Hematopoietic multipotent progenitor cell treated with erythropoietin and hydrocortisone succinate and interleukin-3 and kit ligand, for 4 days (in vitro differentiated cells): Measurements from ENCODE around the gene ARL3.
"Not testable (repeated sequence)": the region's sequence is repeated elsewhere in the genome, so short reads cannot be mapped to it uniquely, and the experiment has no call there.

Experiments used
- DNase-seq: peaks from one replicate; pipeline ENCODE4 v3.0.0-alpha.2; 2015

Gene ARL3

GRCh38 chr10:102701796-102702195 is 12.4 kb downstream of the ARL3 start:
- DNase-seq, result no peak

- no peak for DNase-seq
Observed at GRCh38 chr10:102701272-102701671, 12.9 kb downstream of the ARL3 start.

GRCh38 chr10:102698894-102699293 is 15.3 kb downstream of the ARL3 start:
- DNase-seq, result no peak

GRCh38 chr10:102696736-102697135 is 17.5 kb downstream of the ARL3 start:
- DNase-seq, result no peak

- DNase-seq, result not testable (repeated sequence)
Observed at GRCh38 chr10:102695401-102695800, 18.8 kb downstream of the ARL3 start.

- DNase-seq, result no peak
Observed at GRCh38 chr10:102691285-102692066, 22.7 kb downstream of the ARL3 start.

- peak; percentile 53 for DNase-seq
Observed at GRCh38 chr10:102683736-102684135, 30.5 kb downstream of the ARL3 start.

- no peak for DNase-seq
Observed at GRCh38 chr10:102682981-102683380, 31.2 kb downstream of the ARL3 start.

GRCh38 chr10:102682416-102682815 is 31.8 kb downstream of the ARL3 start:
- DNase-seq, result no peak

- DNase-seq, result no peak
Observed at GRCh38 chr10:102681696-102682095, 32.5 kb downstream of the ARL3 start.

- DNase-seq, result no peak
Observed at GRCh38 chr10:102679596-102679995, 34.6 kb downstream of the ARL3 start.

GRCh38 chr10:102678842-102679289 is 35.3 kb downstream of the ARL3 start:
- peak; percentile 83 for DNase-seq

- no peak for DNase-seq
Observed at GRCh38 chr10:102678068-102678400, 36.2 kb downstream of the ARL3 start.

- DNase-seq, result no peak
Observed at GRCh38 chr10:102677331-102678067, 36.7 kb downstream of the ARL3 start.

GRCh38 chr10:102676534-102677315 is 37.5 kb downstream of the ARL3 start:
- DNase-seq, result no peak

GRCh38 chr10:102675666-102676533 is 38.3 kb downstream of the ARL3 start:
- DNase-seq, result peak; percentile 85

- no peak for DNase-seq
Observed at GRCh38 chr10:102675011-102675665, 39.1 kb downstream of the ARL3 start.

GRCh38 chr10:102674566-102674965 is 39.6 kb downstream of the ARL3 start:
- peak; percentile 63 for DNase-seq

- peak; percentile 97 for DNase-seq
Observed at GRCh38 chr10:102673819-102674511, 40.2 kb downstream of the ARL3 start.

- DNase-seq, result no peak
Observed at GRCh38 chr10:102673236-102673818, 40.9 kb downstream of the ARL3 start.

GRCh38 chr10:102670871-102671434 is 43.2 kb downstream of the ARL3 start:
- DNase-seq, result peak; percentile 59
